GM12878 (cell line): ENCODE data around the gene VGLL4. TPM values are rescaled to one million over a fixed set of nuclear protein-coding genes. Genes with fewer than 3 reads are reported as not detected.

ENCODE experiments used
- CEBPB ChIP-seq, 2 experiments: fragments of 150-350 bp in 1 of 2; IDR thresholded peaks; 2 replicates each; pipeline ENCODE4 v1.6.1; 2012 to 2014; ENCODE audit warnings: low read depth in 2 of 2, low read length in 2 of 2, borderline replicate concordance in 1 of 2, inconsistent platforms in 1 of 2
- SIX5 ChIP-seq: IDR thresholded peaks from 2 replicates; pipeline ENCODE4 v1.6.1; 2011; ENCODE audit warnings: mild to moderate bottlenecking, low read depth, low read length, moderate library complexity; ENCODE audit not compliant: severe bottlenecking
- USF1 ChIP-seq: IDR thresholded peaks from 2 replicates; pipeline ENCODE4 v1.6.1; 2011; ENCODE audit warnings: borderline replicate concordance, low read depth, mild to moderate bottlenecking, moderate library complexity, mixed read lengths, low read length; ENCODE audit not compliant: insufficient read depth; ENCODE audit errors: extremely low read length
- WRNIP1 ChIP-seq: IDR thresholded peaks from 2 replicates; pipeline ENCODE4 v1.6.1; 2011; ENCODE audit warnings: low read depth, low read length, improper control_type of control experiment, borderline replicate concordance
- ZBTB40 ChIP-seq: fragments of 450-650 bp; IDR thresholded peaks from 2 replicates; pipeline ENCODE4 v1.6.1; 2016; ENCODE audit warnings: mild to moderate bottlenecking, moderate library complexity, borderline replicate concordance
- ZNF622 ChIP-seq: fragments of 450-650 bp; IDR thresholded peaks from 2 replicates; pipeline ENCODE4 v1.6.1; 2017; ENCODE audit warnings: mild to moderate bottlenecking, inconsistent platforms
- polyA plus RNA-seq, 11 experiments: library from polyadenylated mRNA; depleted of rRNA in 4 of 11; unstranded in 6 of 11; stranded (reverse) in 5 of 11; fragments of >200 nt; fragmentation: Nextera tagmentation in 4 of 11; fragmentation: Illumina TruSeq in 1 of 11; extraction: Ambion mirVana in 4 of 11; extraction: Trizol in 1 of 11; gene quantifications; 1 replicate in 1 of 11; 2 replicates in 10 of 11; pipeline versions ENCODE4 v1.2.1 to v1.2.3, GENCODE V29; 2011 to 2016; ENCODE audit warnings: inconsistent platforms in 2 of 11, missing spikeins in 2 of 11, low read depth in 1 of 11
- total RNA-seq, 4 experiments: library from RNA; depleted of rRNA in 3 of 4; stranded (reverse); fragments of >200 nt in 3 of 4; fragmentation: Illumina TruSeq in 1 of 4; extraction: Trizol in 1 of 4; gene quantifications; 2 replicates each; pipeline versions ENCODE4 v1.2.1 to v1.2.3, GENCODE V29; 2013 to 2021

Gene VGLL4
- total and polyA plus RNA-seq, 10 of the 15 experiments (the other 5 are each of a cell fraction or from before 2014, with no cell fraction given), result 0.44 to 38.1 (median 16.1) TPM

- TF ChIP-seq ZBTB40, result no peak
- TF ChIP-seq ZNF622, result no peak
- TF ChIP-seq CEBPB (IDR thresholded peaks at IDR 0.05; ENCODE audit: borderline replicate concordance in 1 of 2, low read depth in 2 of 2, low read length in 2 of 2), result no peak
- no peak for TF ChIP-seq WRNIP1
- TF ChIP-seq SIX5, result no peak
- no peak for TF ChIP-seq USF1
These were observed 106.6 kb downstream of the VGLL4 start (continued) for GRCh38 chr3:11536936-11537612.
